Uterus (tissue), 2 donors: ENCODE data around the gene SCN5A.

Experiments used
- POLR2A ChIP-seq, 2 donors: fragments of 450-650 bp; IDR thresholded peaks; one replicate each; pipeline ENCODE4 v1.6.1; 2016; ENCODE audit warnings: antibody characterized with exemption in 2 of 2, mild to moderate bottlenecking in 1 of 2, moderate library complexity in 1 of 2
- TF ChIP-seq, protein P1 (sequence below), 4 experiments: fragments of 200-600 bp in 2 of 4; fragments of 450-650 bp in 2 of 4; sonication (generic) in 2 of 4; IDR thresholded peaks; one replicate each; pipeline ENCODE4 v1.5.1; 2016 to 2019; ENCODE audit warnings: antibody characterized with exemption in 4 of 4, mild to moderate bottlenecking in 2 of 4, moderate library complexity in 1 of 4

- TF ChIP-seq, protein P1, sequence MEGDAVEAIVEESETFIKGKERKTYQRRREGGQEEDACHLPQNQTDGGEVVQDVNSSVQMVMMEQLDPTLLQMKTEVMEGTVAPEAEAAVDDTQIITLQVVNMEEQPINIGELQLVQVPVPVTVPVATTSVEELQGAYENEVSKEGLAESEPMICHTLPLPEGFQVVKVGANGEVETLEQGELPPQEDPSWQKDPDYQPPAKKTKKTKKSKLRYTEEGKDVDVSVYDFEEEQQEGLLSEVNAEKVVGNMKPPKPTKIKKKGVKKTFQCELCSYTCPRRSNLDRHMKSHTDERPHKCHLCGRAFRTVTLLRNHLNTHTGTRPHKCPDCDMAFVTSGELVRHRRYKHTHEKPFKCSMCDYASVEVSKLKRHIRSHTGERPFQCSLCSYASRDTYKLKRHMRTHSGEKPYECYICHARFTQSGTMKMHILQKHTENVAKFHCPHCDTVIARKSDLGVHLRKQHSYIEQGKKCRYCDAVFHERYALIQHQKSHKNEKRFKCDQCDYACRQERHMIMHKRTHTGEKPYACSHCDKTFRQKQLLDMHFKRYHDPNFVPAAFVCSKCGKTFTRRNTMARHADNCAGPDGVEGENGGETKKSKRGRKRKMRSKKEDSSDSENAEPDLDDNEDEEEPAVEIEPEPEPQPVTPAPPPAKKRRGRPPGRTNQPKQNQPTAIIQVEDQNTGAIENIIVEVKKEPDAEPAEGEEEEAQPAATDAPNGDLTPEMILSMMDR (IDR thresholded peaks at IDR 0.05), result no peak
- no peak for TF ChIP-seq POLR2A (IDR thresholded peaks at IDR 0.05)
Measured at GRCh38 chr3:38602576-38603250, 46.8 kb downstream of the SCN5A start.
